ENCODE results near the gene MASTL. TPM values are rescaled to one million over a fixed set of nuclear protein-coding genes. Genes with fewer than 3 reads are reported as not detected.
A peak's percentile ranks its signal among the peaks of the same experiment; 100 is the strongest.

The MASTL gene
- total RNA-seq, 1 experiment from 2014 or later = 40.2 TPM

DNA sequence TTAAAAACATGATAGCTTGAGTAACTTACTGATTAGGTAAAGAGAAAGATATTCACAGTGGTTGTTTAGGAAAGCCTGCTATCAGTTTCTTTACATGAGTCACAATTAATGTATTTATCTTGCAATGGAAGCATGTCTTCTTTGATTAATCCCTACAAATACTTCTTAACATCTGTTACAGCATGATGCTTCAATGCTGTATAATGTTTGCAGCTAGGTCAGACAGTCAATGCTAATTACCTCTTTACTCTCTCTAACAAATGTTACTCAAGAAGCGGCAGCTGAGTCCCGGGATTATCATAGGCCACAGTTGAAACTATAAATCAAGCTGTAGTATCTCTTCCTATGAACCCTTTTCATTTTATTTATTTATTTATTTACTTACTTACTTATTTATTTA, 52.2 kb downstream of the MASTL start:
- ChIA-PET POLR2A (no interaction called here), CTCF (no interaction called here)
- Histone ChIP-seq H3K27me3 (replicated peaks; ENCODE audit: control insufficient read depth, insufficient read depth, low read length) (no peaks in the 10 kb centered on the region), H3K9me3 (no peaks in the 10 kb centered on the region), H3K4me1 (no peaks in the 10 kb centered on the region), H3K36me3 (ENCODE audit: control insufficient read depth, insufficient read depth, low read length) (peaks cover 7% of the 10 kb centered on the region), H3K4me3 (ENCODE audit: low read depth, low read length) (no peak overlapping the region)
- DNase-seq = no peak
- Mint-ChIP-seq H3K36me3 (ENCODE audit: insufficient read depth, unreplicated experiment) (peaks cover 64% of the 10 kb centered on the region), H3K4me1 (ENCODE audit: low read depth, unreplicated experiment) (no peaks in the 10 kb centered on the region), H3K27me3 (ENCODE audit: insufficient read depth, unreplicated experiment) (no peaks in the 10 kb centered on the region), H3K9me3 (ENCODE audit: unreplicated experiment) (no peaks in the 10 kb centered on the region), H3K4me3 (ENCODE audit: unreplicated experiment) (no peak overlapping the region), H3K27ac (ENCODE audit: unreplicated experiment) (no peak overlapping the region)
- TF ChIP-seq, protein P1, sequence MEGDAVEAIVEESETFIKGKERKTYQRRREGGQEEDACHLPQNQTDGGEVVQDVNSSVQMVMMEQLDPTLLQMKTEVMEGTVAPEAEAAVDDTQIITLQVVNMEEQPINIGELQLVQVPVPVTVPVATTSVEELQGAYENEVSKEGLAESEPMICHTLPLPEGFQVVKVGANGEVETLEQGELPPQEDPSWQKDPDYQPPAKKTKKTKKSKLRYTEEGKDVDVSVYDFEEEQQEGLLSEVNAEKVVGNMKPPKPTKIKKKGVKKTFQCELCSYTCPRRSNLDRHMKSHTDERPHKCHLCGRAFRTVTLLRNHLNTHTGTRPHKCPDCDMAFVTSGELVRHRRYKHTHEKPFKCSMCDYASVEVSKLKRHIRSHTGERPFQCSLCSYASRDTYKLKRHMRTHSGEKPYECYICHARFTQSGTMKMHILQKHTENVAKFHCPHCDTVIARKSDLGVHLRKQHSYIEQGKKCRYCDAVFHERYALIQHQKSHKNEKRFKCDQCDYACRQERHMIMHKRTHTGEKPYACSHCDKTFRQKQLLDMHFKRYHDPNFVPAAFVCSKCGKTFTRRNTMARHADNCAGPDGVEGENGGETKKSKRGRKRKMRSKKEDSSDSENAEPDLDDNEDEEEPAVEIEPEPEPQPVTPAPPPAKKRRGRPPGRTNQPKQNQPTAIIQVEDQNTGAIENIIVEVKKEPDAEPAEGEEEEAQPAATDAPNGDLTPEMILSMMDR (IDR thresholded peaks at IDR 0.05; ENCODE audit: insufficient read depth in 1 of 2, low read depth in 1 of 2, low read length in 1 of 2, severe bottlenecking in 1 of 2, unreplicated experiment in 1 of 2) = no peak
- BruUV-seq (replicated peaks) = no TSS peak
- intact Hi-C loops (cut with micrococcal nuclease; ENCODE audit: unreplicated experiment) = no loop called here

- ChIA-PET CTCF (interaction anchor here (0.6 to 1.0 kb wide), 8 partner anchors 10 to 1026 kb away, joined by 3 to 9 read pairs (median 4); partner anchors contain the start of genes ACBD5 and YME1L1), POLR2A (interaction anchor here (1.0 kb wide), 1 partner anchor 28 kb away, joined by 3 read pairs; no protein-coding TSS in a partner anchor)
- no peak overlapping the region for H3K4me3 Mint-ChIP-seq (ENCODE audit: unreplicated experiment)
- peak; percentile 51 to 66 for DNase-seq
- TF ChIP-seq, protein P1 (IDR thresholded peaks at IDR 0.05; ENCODE audit: insufficient read depth in 1 of 2, low read depth in 1 of 2, low read length in 1 of 2, severe bottlenecking in 1 of 2, unreplicated experiment in 1 of 2) = peak; percentile 59 to 61
- H3K9me3 Mint-ChIP-seq (ENCODE audit: unreplicated experiment) = no peaks in the 10 kb centered on the region
- no peaks in the 10 kb centered on the region for H3K4me1 ChIP-seq
- H3K4me1 Mint-ChIP-seq (ENCODE audit: low read depth, unreplicated experiment) = no peaks in the 10 kb centered on the region
- no peaks in the 10 kb centered on the region for H3K27me3 ChIP-seq (replicated peaks; ENCODE audit: control insufficient read depth, insufficient read depth, low read length)
- peaks cover 17% of the 10 kb centered on the region for H3K36me3 Mint-ChIP-seq (ENCODE audit: insufficient read depth, unreplicated experiment)
- H3K9me3 ChIP-seq = no peaks in the 10 kb centered on the region
- H3K36me3 ChIP-seq (ENCODE audit: control insufficient read depth, insufficient read depth, low read length) = no peaks in the 10 kb centered on the region
- no peaks in the 10 kb centered on the region for H3K27me3 Mint-ChIP-seq (ENCODE audit: insufficient read depth, unreplicated experiment)
- intact Hi-C loops (cut with micrococcal nuclease; ENCODE audit: unreplicated experiment) = loop anchor here (1.0 to 2.0 kb wide), 3 partner anchors 18 to 137 kb away; no protein-coding TSS in a partner anchor
- no TSS peak for BruUV-seq (replicated peaks)
- no peak overlapping the region for H3K27ac Mint-ChIP-seq (ENCODE audit: unreplicated experiment)
- H3K4me3 ChIP-seq (ENCODE audit: low read depth, low read length) = no peak overlapping the region
These were observed 68.8 kb downstream of the MASTL start for GRCh38 chr10:27223964-27224363.

GRCh38 chr10:27225011-27225590, 69.9 kb downstream of the MASTL start:
- Histone ChIP-seq H3K27me3 (replicated peaks; ENCODE audit: control insufficient read depth, insufficient read depth, low read length) (no peaks in the 10 kb centered on the region), H3K36me3 (ENCODE audit: control insufficient read depth, insufficient read depth, low read length) (no peaks in the 10 kb centered on the region), H3K4me3 (ENCODE audit: low read depth, low read length) (no peak overlapping the region), H3K4me1 (no peaks in the 10 kb centered on the region), H3K9me3 (no peaks in the 10 kb centered on the region)
- H3K9me3 Mint-ChIP-seq (ENCODE audit: unreplicated experiment) = no peaks in the 10 kb centered on the region
- ChIA-PET POLR2A (no interaction called here), CTCF (no interaction called here)
- intact Hi-C loops (cut with micrococcal nuclease; ENCODE audit: unreplicated experiment) = loop anchor here (2.0 kb wide), 1 partner anchor 136 kb away; no protein-coding TSS in a partner anchor
- peaks cover 17% of the 10 kb centered on the region for H3K36me3 Mint-ChIP-seq (ENCODE audit: insufficient read depth, unreplicated experiment)
- H3K27me3 Mint-ChIP-seq (ENCODE audit: insufficient read depth, unreplicated experiment) = no peaks in the 10 kb centered on the region
- H3K4me3 Mint-ChIP-seq (ENCODE audit: unreplicated experiment) = no peak overlapping the region
- no peak overlapping the region for H3K27ac Mint-ChIP-seq (ENCODE audit: unreplicated experiment)
- DNase-seq = no peak
- TF ChIP-seq, protein P1 (IDR thresholded peaks at IDR 0.05; ENCODE audit: insufficient read depth in 1 of 2, low read depth in 1 of 2, low read length in 1 of 2, severe bottlenecking in 1 of 2, unreplicated experiment in 1 of 2) = no peak
- BruUV-seq (replicated peaks) = no TSS peak
- H3K4me1 Mint-ChIP-seq (ENCODE audit: low read depth, unreplicated experiment) = no peaks in the 10 kb centered on the region

All from Caco-2 (cell line).